Activated T-cell treated with anti-CD3 and anti-CD28 coated beads, Interleukin-2, amount 50 U/mL, for 1 hour (primary cell): ENCODE results near the gene PCDHAC1.
"Not testable (repeated sequence)": the region's sequence is repeated elsewhere in the genome, so short reads cannot be mapped to it uniquely, and the experiment has no call there.

Experiments used
- DNase-seq: peaks from one replicate; pipeline ENCODE4 v3.0.0-alpha.2; 2020

The PCDHAC1 gene

GRCh38 chr5:140925806-140926442 is at the start of gene PCDHAC1:
Gene PCDHAC1, plus strand, starts transcription at chr5:140926299. Its CDS starts 594 bp downstream, at chr5:140926893.
- DNase-seq, result no peak

- DNase-seq, result not testable (repeated sequence)
Observed at GRCh38 chr5:140876541-140877261, 49.4 kb upstream of the PCDHAC1 start.

GRCh38 chr5:140877262-140877581 is 48.9 kb upstream of the PCDHAC1 start:
- no peak for DNase-seq

GRCh38 chr5:140881889-140882590 is 44.1 kb upstream of the PCDHAC1 start, which contains the start of gene PCDHA13:
Gene PCDHA13, plus strand, starts transcription at chr5:140882124. Its CDS starts 145 bp downstream, at chr5:140882269.
- DNase-seq, result no peak

- DNase-seq, result no peak
Observed at GRCh38 chr5:140882591-140882899, 43.6 kb upstream of the PCDHAC1 start.

- DNase-seq, result no peak
Observed at GRCh38 chr5:140883373-140883772, 42.7 kb upstream of the PCDHAC1 start.

- no peak for DNase-seq
Observed at GRCh38 chr5:140883927-140884697, 42.0 kb upstream of the PCDHAC1 start.

- DNase-seq, result no peak
Observed at GRCh38 chr5:140916325-140916724, 9.8 kb upstream of the PCDHAC1 start.

GRCh38 chr5:140923601-140924000 is 2.5 kb upstream of the PCDHAC1 start:
- no peak for DNase-seq

- peak; percentile 22 for DNase-seq
Observed at GRCh38 chr5:140926443-140927227, 536 bp downstream of the PCDHAC1 start.

- DNase-seq, result no peak
Observed at GRCh38 chr5:140927228-140927573, 1.1 kb downstream of the PCDHAC1 start.

- no peak for DNase-seq
Observed at GRCh38 chr5:140934964-140935606, 9.0 kb downstream of the PCDHAC1 start.

GRCh38 chr5:140946578-140946977 is 20.5 kb downstream of the PCDHAC1 start:
- no peak for DNase-seq

GRCh38 chr5:140951636-140952035 is 25.5 kb downstream of the PCDHAC1 start:
- DNase-seq, result no peak

GRCh38 chr5:140953234-140953633 is 27.1 kb downstream of the PCDHAC1 start:
- no peak for DNase-seq

- DNase-seq, result no peak
Observed at GRCh38 chr5:140962190-140962589, 36.1 kb downstream of the PCDHAC1 start.

- DNase-seq, result no peak
Observed at GRCh38 chr5:140964356-140964755, 38.3 kb downstream of the PCDHAC1 start.

GRCh38 chr5:140965905-140966292 is 39.8 kb downstream of the PCDHAC1 start:
- no peak for DNase-seq

- DNase-seq, result no peak
Observed at GRCh38 chr5:140966293-140967225, 40.5 kb downstream of the PCDHAC1 start, which contains the start of gene PCDHAC2. Gene PCDHAC2, plus strand, starts transcription at chr5:140966476. Its CDS starts 291 bp downstream, at chr5:140966767.

- DNase-seq, result no peak
Observed at GRCh38 chr5:140967226-140967893, 41.3 kb downstream of the PCDHAC1 start.
